ENCODE results near the gene CADM4. TPM values are rescaled to one million over a fixed set of nuclear protein-coding genes. Genes with fewer than 3 reads are reported as not detected.

Gene CADM4
- total and polyA plus RNA-seq, 10 of the 15 experiments (the other 5 are each of a cell fraction or from before 2014, with no cell fraction given), result 0.04 to 0.12 (median 0.08) TPM; not detected in 5

- no peak for DNase-seq (ENCODE audit: low read depth, low spot score)
- Histone ChIP-seq H3K4me1 (ENCODE audit: control insufficient read depth, insufficient read depth, low read length) (no peaks in the 10 kb centered on the region), H3K79me2 (ENCODE audit: control insufficient read depth, insufficient read depth, low read length) (no peaks in the 10 kb centered on the region), H3K27me3 (replicated peaks in 1 of 2; ENCODE audit: control insufficient read depth in 2 of 2, insufficient read depth in 2 of 2, low read length in 1 of 2) (no peaks in the 10 kb centered on the region), H2AFZ (ENCODE audit: control insufficient read depth, low read depth, low read length) (no peak overlapping the region), H3K9me3 (replicated peaks; ENCODE audit: control insufficient read depth, insufficient read depth, low read length) (no peaks in the 10 kb centered on the region; the same call in 1 of the 3 replicates), H3K27ac (ENCODE audit: control insufficient read depth, insufficient read depth) (no peak overlapping the region), H4K20me1 (ENCODE audit: control insufficient read depth, insufficient read depth) (no peaks in the 10 kb centered on the region), H3K4me3 (no peak overlapping the region), H3K4me2 (ENCODE audit: control insufficient read depth, insufficient read depth) (no peak overlapping the region), H3K36me3 (ENCODE audit: control insufficient read depth in 2 of 2, insufficient read depth in 2 of 2, low read length in 1 of 2) (no peaks in the 10 kb centered on the region), H3K9ac (ENCODE audit: control insufficient read depth, insufficient read depth, low read length) (no peak overlapping the region)
- no peak for TF ChIP-seq CEBPB (IDR thresholded peaks at IDR 0.05; ENCODE audit: borderline replicate concordance in 1 of 2, low read depth in 2 of 2, low read length in 2 of 2)
- no peak for TF ChIP-seq E4F1 (IDR thresholded peaks at IDR 0.05; ENCODE audit: borderline replicate concordance, partially characterized antibody)
- TF ChIP-seq RAD51 (IDR thresholded peaks at IDR 0.05), result no peak
- TF ChIP-seq ETV6 (conservative IDR thresholded peaks at IDR 0.05 in 1 of 2, IDR thresholded peaks at IDR 0.05 in 1 of 2; ENCODE audit: borderline replicate concordance in 1 of 2, low read depth in 1 of 2), result no peak
- TF ChIP-seq BCL3 (IDR thresholded peaks at IDR 0.05; ENCODE audit: borderline replicate concordance, insufficient read depth, low read depth, low read length, poor library complexity, severe bottlenecking), result no peak
- peak; percentile 70; the same call in 1 of the 2 replicates for TF ChIP-seq YY1 (IDR thresholded peaks at IDR 0.05; ENCODE audit: low read depth, low read length)
- ChIA-PET POLR2A (no interaction called here), SMC1A (ENCODE audit: uncharacterized antibody, unreplicated experiment) (interaction anchor here (1.1 kb wide), 1 partner anchor 10 kb away, joined by 4 read pairs; no protein-coding TSS in a partner anchor), RAD21 (ENCODE audit: unreplicated experiment) (no interaction called here), CTCF (no interaction called here)
- in situ Hi-C loops (cut with MboI), result no loop called here
- FAIRE-seq, result no peak
- ATAC-seq, result no peak
- no TSS peak for BruUV-seq (replicated peaks)
- intact Hi-C loops (cut with micrococcal nuclease; ENCODE audit: unreplicated experiment), result no loop called here
- WGBS (ENCODE audit: insufficient coverage, insufficient replicate concordance, low lambda C conversion rate, missing lambda C conversion rate), result 9% methylated on average over 2 of the region's 2 CpGs
Measured at GRCh38 chr19:43658001-43658400, 18.4 kb upstream of the CADM4 start.
